Non-pigmented ciliary epithelial cell (primary cell): ENCODE data around the gene F11.
"Not testable (repeated sequence)": the region's sequence is repeated elsewhere in the genome, so short reads cannot be mapped to it uniquely, and the experiment has no call there.

Experiments used
- DNase-seq: peaks from one replicate; pipeline ENCODE4 v3.0.0-alpha.2; 2010; ENCODE audit warnings: low read depth

F11 gene

DNA sequence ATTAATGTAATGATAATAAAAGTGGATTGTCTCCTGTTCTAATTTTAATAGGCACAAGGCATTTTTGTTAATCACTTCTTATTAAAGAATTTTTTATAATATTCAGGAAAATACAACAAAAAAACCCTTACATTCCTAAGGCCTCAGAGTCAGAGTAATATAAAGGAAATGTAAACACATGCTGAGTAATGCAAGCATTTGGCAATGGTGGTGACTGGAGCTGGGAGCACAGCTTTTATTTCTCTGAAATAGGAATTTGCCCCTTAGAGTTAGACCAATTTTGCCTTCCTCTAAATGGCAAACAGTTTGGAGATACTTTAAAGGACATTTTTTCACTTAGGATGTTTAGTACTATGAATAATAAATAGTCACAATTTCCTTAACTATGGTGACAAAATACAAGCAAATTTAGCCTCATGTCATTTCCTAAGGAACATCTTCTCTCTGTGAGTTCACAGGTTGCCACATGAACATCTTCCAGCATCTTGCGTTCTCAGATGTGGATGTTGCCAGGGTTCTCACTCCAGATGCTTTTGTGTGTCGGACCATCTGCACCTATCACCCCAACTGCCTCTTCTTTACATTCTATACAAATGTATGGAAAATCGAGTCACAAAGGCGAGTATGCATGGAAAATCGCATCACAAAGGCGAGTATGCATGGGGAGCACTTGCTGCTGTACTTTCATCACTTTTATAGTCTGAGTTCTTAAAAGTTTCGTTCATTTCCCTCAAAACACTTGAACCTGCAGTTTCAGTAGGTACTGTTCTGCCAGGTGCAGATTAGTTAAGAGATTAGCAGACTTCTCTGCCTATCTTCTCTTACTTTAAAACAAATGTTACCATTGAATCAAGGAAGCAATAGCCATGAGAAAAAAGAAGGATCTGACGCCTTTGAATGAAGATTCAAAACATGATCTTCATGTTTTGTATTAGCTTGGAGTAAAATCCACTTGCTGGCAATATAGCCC lies 15.9 kb upstream of the F11 start:
- DNase-seq, result peak; percentile 9

- no peak for DNase-seq
These were observed 15.2 kb upstream of the F11 start for GRCh38 chr4:186250760-186251159.

DNA sequence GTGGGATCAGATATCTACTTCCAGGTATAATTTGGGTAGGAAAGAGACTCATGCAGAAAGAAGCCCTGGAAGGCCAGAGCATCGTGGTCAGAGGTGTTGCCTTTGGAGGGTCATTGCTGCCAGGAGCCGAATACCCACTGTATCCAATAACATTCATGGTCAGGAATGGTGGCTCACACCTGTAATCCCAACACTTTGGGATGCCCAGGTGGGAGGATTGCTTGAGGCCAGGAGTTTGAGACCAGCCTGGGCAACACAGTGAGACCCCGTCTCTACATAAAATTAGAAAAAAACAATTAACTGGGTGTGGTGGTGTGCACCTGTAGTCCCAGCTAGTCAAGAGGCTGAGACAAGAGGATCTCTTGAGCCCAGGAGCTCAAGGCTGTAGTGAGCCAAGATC lies 10.9 kb upstream of the F11 start:
- DNase-seq, result no peak

DNA sequence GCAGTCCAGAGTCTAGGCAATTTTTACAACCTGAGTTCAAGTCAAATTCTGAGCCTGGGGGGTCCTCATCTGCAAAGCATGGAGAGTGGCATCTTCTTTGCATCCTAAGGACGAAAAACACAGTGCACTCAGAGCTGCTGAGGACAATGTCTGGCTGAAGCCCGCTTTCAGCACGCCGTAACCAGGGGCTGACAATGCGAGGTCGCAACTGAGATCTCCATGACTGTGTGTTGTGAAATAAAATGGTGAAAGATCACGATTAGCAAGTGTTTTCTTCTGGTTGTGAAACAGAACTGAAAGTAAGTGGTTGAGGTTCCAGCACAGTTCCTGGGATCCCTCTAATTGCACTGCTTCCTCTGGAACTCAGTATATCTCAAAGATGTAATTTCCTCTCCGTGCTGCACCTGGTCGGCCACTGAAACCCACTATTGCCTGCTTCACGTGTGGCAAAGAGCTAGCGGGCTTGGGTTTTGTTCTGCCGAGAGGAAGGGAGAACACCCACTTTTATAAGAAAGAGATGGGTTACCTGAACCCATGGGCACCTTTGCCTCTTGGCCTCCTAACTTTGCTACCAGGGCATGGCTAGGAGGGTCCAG lies 7.7 kb upstream of the F11 start:
- no peak for DNase-seq

DNA sequence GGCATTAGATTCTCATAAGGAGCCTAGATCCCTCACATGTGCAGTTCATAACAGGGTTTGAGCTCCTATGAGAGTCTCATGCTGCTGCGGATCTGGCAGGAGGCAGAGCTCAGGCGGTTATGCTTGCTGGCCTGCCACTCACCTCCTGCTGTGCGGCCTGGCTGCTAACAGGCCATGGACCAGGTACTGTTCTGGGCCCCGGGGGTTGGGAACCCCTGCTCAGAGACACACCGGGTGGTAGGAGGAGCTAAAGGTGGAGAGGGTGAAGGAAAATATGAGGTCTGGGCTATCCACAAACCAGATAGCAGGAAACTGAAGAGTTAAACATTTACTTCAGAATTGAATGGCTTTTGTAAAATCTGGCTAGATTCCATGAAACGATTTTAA lies 5.9 kb upstream of the F11 start:
- no peak for DNase-seq

DNA sequence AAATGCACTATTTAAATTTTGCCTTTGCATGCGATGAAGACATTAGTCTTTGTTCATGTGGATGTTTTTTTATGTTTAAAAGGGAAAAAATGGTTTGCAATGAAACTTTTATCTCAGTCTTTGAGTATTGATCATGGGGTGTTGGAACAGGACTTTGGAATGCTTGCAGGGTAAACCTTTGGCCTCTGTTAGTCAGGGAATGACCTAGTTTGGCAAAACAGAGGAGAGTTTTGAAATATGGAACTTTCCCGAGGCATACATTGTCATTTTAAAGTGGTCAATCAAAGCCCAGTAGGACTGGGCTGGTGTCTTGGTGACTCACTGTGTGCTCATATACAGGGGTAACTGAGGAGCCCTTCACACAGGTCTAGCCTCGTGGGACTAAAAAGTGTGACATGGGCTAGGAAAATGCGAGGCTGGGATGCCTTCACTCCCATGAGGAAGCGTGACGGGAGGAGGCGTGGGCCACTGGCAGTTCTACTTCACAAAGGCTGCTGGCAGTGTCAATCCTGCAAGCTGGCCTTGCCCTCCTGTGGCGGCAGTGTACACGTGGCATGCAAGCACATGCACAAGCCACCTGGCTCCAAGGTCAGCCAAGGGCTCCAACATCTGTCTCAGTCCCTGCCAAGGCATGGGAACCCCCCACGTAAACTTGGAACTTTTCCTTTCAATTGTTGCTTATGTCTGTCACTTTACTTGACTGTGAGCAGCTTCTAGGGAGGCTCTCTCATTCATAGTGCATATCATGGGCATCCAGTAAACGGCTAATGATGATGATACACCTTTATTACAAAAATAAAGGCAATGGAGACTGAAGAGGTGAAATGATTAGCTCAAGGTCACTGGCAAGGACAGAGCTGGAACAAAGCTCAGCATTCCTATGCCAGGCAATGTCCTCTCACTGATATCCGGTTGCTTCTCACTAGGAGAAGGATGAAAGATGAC lies 5.2 kb upstream of the F11 start:
- no peak for DNase-seq

- DNase-seq, result no peak
These were observed 1.3 kb upstream of the F11 start for GRCh38 chr4:186264660-186265059.

DNA sequence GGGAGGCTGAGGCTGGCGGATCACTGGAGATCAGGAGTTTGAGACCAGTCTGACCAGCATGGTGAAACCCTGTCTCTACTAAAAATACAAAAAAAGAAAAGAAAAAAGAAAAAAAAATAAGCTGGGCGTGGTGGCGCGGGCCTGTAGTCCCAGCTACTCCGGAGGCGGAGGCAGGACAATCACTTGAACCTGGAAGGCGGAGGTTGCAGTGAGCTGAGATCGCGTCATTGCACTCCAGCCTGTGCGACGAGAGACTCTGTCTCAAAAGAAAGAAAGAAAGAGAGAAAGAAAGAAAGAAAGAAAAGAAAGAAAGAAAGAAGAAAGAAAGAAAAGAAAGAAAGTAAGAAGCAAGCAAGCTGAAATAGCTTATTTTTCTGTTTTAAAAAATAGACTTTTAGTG lies 739 bp upstream of the F11 start:
- not testable (repeated sequence) for DNase-seq

DNA sequence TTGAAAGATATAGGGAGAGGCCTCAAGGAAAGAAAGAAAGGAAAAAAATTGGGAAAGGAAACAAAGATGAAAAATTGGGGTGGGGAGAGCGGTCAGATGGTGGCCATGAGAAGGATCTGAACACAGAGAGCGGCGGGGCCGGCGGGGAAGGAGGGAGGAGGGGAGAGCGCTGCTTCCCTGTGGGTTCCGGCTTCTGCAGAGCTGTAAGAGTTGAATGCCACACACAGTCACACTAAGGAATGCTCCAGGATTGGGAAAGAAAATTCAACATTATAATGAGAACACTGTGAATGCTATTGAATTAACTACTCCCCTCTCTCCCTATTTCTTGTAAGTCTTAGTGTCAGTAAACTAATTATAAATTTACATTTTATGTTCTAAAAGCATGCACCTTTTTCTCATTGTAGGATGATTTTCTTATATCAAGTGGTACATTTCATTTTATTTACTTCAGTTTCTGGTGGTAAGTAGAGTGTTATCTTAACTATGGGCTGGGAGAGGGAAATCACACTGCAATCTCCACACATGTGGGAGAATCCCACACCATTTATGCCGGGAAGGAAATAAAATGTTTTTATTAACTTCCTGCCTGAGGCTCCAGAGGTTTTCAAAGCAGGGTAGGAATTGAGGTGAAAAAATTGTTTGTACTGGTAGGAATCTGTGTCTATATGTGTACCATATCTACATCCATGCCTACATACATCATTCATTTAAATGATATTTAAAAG lies 904 bp downstream of the F11 start:
- DNase-seq, result no peak

- DNase-seq, result no peak
These were observed 5.2 kb downstream of the F11 start for GRCh38 chr4:186271081-186271678.

GRCh38 chr4:186272699-186273391 lies 6.9 kb downstream of the F11 start:
- DNase-seq, result no peak

GRCh38 chr4:186273392-186273789 lies 7.4 kb downstream of the F11 start:
- DNase-seq, result not testable (repeated sequence)

DNA sequence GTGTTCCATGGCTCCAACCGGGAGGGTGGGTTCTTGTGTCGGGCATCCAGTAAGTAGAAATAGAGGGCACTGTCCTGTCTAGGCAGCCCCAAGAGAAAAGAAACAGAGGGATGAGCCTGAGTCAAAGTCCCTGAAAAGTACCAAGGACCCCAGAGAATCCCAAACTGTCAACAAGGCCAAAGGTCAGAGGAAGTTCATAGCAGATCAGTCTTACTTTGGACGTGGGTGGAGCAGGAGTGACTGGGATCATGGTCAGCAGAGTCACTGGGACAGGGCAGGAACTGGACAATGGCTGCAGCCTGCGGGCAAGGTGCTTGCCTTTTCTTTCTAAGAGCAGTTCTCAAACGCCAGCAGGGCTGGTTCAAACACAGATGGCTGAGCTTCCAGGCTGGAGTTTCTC lies 17.3 kb downstream of the F11 start:
- no peak for DNase-seq

GRCh38 chr4:186285147-186285546 lies 19.2 kb downstream of the F11 start:
- DNase-seq, result no peak

DNA sequence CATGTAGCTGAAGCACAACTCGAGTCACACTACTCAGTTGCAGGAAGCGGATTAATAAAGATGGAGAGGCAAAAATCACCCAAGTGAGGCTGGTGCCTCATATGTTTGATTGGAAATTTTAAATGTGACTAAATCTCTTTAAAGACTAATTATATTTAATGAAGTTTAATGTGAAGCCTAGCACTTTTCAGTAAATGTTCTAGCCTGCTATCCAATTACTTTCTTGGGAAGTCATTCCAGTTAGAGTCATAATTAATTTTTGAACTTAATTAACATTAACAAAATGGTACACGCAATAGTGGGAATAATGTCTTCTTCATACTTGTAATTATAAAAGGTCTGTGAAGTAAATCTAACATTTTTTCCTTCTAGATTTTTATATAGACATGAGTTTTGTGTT lies 20.6 kb downstream of the F11 start:
- DNase-seq, result no peak

DNA sequence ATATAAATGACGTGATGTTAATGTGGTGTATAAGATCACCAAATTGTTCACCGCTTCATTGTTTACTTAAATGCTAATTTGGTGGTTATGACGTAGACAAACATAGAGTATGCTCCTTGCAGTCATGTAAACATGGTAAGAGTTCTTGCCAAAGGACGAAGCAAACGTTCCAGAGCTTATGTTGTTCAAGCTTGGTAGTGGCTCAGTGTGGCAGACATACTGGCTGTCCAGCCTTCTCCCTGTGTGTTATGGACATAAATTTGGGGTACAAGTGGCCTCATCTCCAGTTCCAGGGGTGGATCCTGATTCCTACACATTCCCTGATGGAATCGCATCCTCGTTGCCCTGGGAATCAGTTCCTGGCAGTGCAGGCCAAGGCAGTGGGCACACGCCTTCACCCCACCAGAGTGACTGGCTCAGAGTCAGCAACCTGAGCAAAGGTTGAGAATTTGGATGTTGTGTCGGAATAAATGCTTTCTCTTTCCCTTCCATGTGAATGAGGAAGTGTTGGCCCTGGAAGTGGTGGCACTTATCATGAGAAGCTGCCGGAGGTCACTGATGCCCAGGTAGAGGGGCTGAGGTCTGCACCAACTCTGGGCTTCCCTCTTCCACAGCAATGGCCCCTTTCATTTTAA lies 25.4 kb downstream of the F11 start:
- DNase-seq, result no peak

DNA sequence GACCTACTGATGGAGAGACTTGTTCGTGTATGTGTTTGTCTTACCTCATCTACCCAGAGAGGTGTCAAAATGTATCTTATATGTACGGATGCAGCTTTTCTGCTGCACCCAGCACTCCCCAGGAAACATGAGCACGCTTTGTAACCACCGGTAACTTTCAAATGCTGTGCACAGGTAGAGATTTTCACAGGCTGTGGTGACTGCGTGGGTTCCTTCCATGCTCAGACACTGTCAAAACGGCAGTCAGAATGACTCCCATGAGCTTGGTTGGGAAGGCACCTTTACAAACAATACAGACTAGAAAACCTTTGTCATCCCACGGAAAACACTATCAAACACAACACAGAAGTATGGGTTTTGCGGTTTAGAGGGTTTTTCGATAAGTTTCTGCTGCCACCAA lies 28.2 kb downstream of the F11 start:
- no peak for DNase-seq

GRCh38 chr4:186296481-186296880 lies 30.5 kb downstream of the F11 start:
- no peak for DNase-seq

DNA sequence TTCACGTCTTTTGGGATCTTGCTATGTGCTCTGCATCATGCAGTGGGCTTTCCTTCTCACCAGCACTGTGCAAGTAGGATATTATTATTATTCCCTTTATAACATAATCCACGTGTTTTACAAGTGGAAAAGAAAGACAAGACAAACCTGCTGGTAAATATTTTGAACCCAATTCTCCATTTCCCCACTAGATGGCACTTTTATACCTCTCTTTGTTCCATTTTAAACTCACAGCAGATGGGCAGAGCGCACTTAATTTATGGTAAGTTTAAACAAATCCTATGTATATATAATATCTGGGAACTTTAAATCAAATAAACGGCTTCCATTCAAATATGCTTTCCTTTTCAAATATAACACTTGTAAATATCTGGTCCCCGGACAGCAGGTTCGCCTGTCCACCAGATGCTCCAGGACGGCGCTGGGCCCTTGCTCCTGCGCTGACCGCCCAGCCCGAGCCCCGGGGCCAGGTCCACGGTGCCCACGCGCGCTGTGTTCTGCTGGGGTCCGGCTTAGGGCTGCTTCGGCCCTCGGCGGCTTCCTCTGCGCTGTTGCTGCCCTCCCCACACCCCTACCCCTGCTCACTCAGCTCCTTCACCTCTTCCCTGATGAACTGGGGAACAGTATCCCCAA lies 31.1 kb downstream of the F11 start:
- DNase-seq, result peak; percentile 27
